T-helper 2 cell treated with Interferon-gamma antibody and Interleukin-4, amounts not matched to agents 5 μg/mL and 100 μg/mL, for 36 hours (primary cell): ENCODE data around the gene REM1.

ENCODE experiments used
- DNase-seq: peaks from one replicate; pipeline ENCODE4 v3.0.0; 2021; ENCODE audit warnings: low spot score
- H3K27ac Mint-ChIP-seq: one replicate; pipeline ENCODE4 v1.8.0; 2021; ENCODE audit warnings: mild to moderate bottlenecking, mixed read lengths
- H3K27me3 Mint-ChIP-seq: one replicate; pipeline ENCODE4 v1.8.0; 2021; ENCODE audit warnings: low read depth, mixed read lengths
- H3K36me3 Mint-ChIP-seq: one replicate; pipeline ENCODE4 v1.8.0; 2021; ENCODE audit warnings: low read depth, mixed read lengths
- H3K4me1 Mint-ChIP-seq: one replicate; pipeline ENCODE4 v1.8.0; 2021; ENCODE audit warnings: low read depth, mixed read lengths
- H3K4me3 Mint-ChIP-seq: one replicate; pipeline ENCODE4 v1.8.0; 2022; ENCODE audit warnings: mild to moderate bottlenecking, moderate library complexity, mixed read lengths
- H3K9me3 Mint-ChIP-seq: one replicate; pipeline ENCODE4 v1.8.0; 2021; ENCODE audit warnings: mixed read lengths

Gene REM1

GRCh38 chr20:31473331-31474096 lies 1.6 kb upstream of the REM1 start:
- Mint-ChIP-seq H3K27me3 (peaks cover 40% of the 10 kb centered on the region), H3K27ac (no peak overlapping the region), H3K4me3 (no peak overlapping the region), H3K4me1 (no peaks in the 10 kb centered on the region), H3K36me3 (no peaks in the 10 kb centered on the region), H3K9me3 (no peaks in the 10 kb centered on the region)
- DNase-seq = no peak

GRCh38 chr20:31474097-31474436 lies 1.0 kb upstream of the REM1 start:
- H3K4me3 Mint-ChIP-seq = no peak overlapping the region
- no peaks in the 10 kb centered on the region for H3K36me3 Mint-ChIP-seq
- no peaks in the 10 kb centered on the region for H3K9me3 Mint-ChIP-seq

DNA sequence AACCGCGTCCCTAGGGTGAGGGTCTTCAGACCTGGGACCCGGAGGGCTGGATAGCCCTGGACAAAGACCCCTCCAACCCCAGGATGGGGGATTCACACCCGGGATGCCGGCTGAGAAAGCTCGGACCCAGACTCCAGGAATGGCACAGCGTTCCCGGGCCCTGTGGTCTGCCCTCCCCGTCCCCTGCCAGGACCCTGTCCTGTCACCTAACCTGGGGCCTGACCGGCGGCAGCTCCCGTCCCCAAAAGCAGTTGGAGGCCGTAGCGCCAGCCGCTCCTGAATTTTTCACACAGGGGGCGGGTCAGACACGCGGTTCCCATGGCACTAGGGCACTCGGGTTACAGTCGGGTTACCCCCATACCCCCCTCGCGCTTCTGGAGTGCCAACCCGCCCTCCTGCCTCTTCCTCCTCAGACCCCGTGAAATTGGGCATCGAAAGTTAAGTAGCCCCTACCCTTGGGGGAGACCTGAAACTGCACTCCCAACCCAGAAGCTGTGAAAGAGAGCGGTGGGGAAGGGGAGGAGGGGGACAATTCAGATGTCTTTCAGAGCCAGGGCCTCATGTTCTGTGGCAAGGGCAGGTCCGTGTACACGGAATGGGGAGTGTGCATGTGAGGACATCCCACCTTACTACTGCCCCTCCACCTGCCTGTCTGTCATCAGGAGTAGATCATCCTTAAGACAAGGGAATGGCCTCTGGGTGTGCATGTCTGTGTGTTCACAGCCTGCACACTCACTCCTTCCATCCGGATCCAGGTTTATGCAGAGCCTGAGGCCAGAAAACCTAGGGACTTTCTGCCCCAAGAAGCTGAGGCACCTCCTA lies 595 bp downstream of the REM1 start:
- Mint-ChIP-seq H3K36me3 (no peaks in the 10 kb centered on the region), H3K9me3 (no peaks in the 10 kb centered on the region), H3K4me3 (no peak overlapping the region), H3K27me3 (peaks cover 40% of the 10 kb centered on the region), H3K27ac (no peak overlapping the region), H3K4me1 (no peaks in the 10 kb centered on the region)
- no peak for DNase-seq

More at GRCh38 chr20:31474097-31474436, 1.0 kb upstream of the REM1 start:
- H3K27ac Mint-ChIP-seq = no peak overlapping the region
- DNase-seq = no peak
- peaks cover 40% of the 10 kb centered on the region for H3K27me3 Mint-ChIP-seq
- H3K4me1 Mint-ChIP-seq = no peaks in the 10 kb centered on the region

GRCh38 chr20:31476294-31476585 lies 1.2 kb downstream of the REM1 start:
- Mint-ChIP-seq H3K27me3 (peaks cover 40% of the 10 kb centered on the region), H3K9me3 (no peaks in the 10 kb centered on the region), H3K27ac (no peak overlapping the region), H3K36me3 (no peaks in the 10 kb centered on the region), H3K4me1 (no peaks in the 10 kb centered on the region), H3K4me3 (no peak overlapping the region)
- no peak for DNase-seq

GRCh38 chr20:31476643-31477215 lies 1.6 kb downstream of the REM1 start:
- Mint-ChIP-seq H3K27me3 (peaks cover 40% of the 10 kb centered on the region), H3K36me3 (no peaks in the 10 kb centered on the region), H3K27ac (no peak overlapping the region), H3K9me3 (no peaks in the 10 kb centered on the region), H3K4me1 (no peaks in the 10 kb centered on the region), H3K4me3 (no peak overlapping the region)
- no peak for DNase-seq

DNA sequence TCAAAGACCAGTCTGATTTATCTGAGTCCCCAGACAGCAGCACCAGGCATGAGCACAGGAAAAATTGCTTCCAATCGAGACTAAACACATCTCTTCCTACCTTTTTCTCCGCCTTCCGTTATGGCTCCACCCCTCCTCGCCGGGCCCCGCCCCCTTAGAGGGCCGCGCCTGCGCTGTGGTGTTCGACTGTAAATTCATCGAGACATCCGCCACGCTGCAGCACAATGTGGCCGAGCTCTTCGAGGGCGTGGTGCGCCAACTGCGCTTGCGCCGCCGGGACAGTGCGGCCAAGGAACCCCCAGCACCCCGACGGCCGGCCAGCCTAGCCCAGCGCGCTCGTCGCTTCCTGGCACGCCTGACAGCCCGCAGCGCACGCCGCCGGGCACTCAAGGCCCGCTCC lies 8.9 kb downstream of the REM1 start:
- no peaks in the 10 kb centered on the region for H3K4me1 Mint-ChIP-seq
- peaks cover 11% of the 10 kb centered on the region for H3K27me3 Mint-ChIP-seq
- no peak overlapping the region for H3K27ac Mint-ChIP-seq
- H3K9me3 Mint-ChIP-seq = no peaks in the 10 kb centered on the region
- no peaks in the 10 kb centered on the region for H3K36me3 Mint-ChIP-seq
- no peak overlapping the region for H3K4me3 Mint-ChIP-seq
- DNase-seq = no peak

DNA sequence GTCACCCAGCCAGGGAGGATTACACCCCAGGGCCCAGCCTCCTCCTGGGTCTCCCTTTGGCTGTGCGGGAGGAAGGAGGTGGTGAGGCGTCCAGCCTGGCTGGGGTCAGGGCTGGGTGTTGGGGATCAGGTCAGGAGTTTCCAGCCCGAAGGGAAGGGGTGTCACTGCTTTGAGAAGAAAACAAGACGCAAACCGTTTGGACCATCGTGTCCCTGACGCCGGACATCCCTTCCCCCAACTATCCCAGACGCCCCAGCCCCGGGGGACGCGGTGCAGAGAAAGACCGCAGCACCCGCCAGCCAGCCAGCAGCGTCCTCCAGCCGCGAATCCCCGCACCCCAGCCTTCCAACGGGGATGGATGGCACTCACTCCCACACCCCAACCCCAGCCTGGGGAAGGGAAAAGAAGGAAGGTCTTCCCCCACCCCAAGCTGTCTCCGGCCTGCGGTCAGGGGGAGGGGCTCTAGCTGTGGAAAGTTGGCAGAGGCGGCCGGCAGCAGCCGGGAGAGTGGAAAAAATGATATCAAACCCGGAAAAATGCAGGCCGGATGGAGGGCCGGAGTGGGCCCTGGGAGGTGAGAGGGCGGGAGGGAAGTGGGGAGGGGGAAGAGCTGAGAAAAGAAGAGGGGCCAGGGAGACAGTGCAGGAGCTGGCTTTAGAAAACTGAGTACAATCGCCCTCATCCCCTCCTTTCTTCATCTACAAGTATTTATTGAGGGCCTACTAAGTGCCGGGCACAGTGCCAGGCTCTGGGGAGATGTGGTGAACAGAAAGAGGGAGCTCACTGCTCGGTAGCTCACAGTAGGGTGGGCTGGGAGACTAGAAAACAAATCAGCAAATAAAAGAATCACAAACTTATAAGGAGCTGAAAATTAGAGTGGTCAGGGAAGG lies 10.6 kb downstream of the REM1 start:
- Mint-ChIP-seq H3K4me1 (no peaks in the 10 kb centered on the region), H3K4me3 (no peak overlapping the region), H3K36me3 (no peaks in the 10 kb centered on the region), H3K27me3 (peaks cover 14% of the 10 kb centered on the region), H3K27ac (no peak overlapping the region), H3K9me3 (no peaks in the 10 kb centered on the region)
- DNase-seq = no peak

GRCh38 chr20:31488115-31488514 lies 13.0 kb downstream of the REM1 start:
- no peaks in the 10 kb centered on the region for H3K9me3 Mint-ChIP-seq
- no peak overlapping the region for H3K4me3 Mint-ChIP-seq
- peaks cover 14% of the 10 kb centered on the region for H3K27me3 Mint-ChIP-seq
- H3K36me3 Mint-ChIP-seq = no peaks in the 10 kb centered on the region
- no peak for DNase-seq
- no peak overlapping the region for H3K27ac Mint-ChIP-seq
- no peaks in the 10 kb centered on the region for H3K4me1 Mint-ChIP-seq

- Mint-ChIP-seq H3K27ac (no peak overlapping the region), H3K4me1 (no peaks in the 10 kb centered on the region), H3K9me3 (no peaks in the 10 kb centered on the region), H3K27me3 (peaks cover 14% of the 10 kb centered on the region), H3K4me3 (no peak overlapping the region), H3K36me3 (no peaks in the 10 kb centered on the region)
- no peak for DNase-seq
Measured at GRCh38 chr20:31489152-31489551, 14.1 kb downstream of the REM1 start.

DNA sequence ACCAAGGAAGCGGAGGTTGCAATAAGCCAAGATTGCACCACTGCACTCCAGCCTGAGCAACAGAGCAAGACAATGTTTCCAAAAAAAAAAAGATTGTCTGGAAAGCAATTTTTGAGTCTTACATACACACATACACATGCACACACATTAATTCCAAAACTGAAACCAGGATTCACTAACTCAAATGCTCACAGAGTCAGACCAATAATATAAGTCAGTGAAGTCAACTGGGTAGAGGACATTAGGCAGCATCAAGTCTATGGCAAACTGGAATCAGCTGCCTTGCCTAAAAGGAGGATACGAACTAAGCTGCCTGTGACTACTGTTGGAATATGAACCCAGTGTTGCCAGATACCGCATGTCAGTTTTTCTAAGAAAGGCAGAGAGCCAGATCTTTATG lies 15.7 kb downstream of the REM1 start:
- H3K9me3 Mint-ChIP-seq = no peaks in the 10 kb centered on the region

DNA sequence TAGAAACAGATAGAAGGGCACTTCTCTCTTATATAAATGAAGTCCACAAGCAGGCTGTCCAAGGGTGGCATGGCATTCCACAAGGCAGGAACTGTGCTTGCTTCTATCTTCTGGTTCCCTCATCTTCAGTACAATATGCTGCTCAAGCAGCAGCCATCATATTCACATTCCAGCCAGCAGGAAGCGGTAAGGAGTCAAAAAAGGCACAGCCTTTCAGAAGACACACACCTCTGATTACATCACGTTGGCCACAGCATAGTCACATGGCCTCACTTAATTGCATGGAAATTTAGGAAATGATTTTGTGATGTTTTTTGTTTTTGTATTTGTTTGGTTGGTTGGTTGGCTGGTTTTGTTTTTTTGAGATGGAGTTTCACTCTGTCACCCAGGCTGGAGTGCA lies 19.0 kb downstream of the REM1 start:
- Mint-ChIP-seq H3K4me3 (no peak overlapping the region), H3K27ac (no peak overlapping the region), H3K9me3 (no peaks in the 10 kb centered on the region), H3K4me1 (no peaks in the 10 kb centered on the region), H3K27me3 (peaks cover 11% of the 10 kb centered on the region), H3K36me3 (no peaks in the 10 kb centered on the region)
- no peak for DNase-seq

More for the DNA sequence above, 15.7 kb downstream of the REM1 start:
- H3K27ac Mint-ChIP-seq = no peak overlapping the region
- H3K4me3 Mint-ChIP-seq = no peak overlapping the region
- DNase-seq = no peak
- no peaks in the 10 kb centered on the region for H3K4me1 Mint-ChIP-seq
- H3K27me3 Mint-ChIP-seq = peaks cover 11% of the 10 kb centered on the region
- no peaks in the 10 kb centered on the region for H3K36me3 Mint-ChIP-seq

DNA sequence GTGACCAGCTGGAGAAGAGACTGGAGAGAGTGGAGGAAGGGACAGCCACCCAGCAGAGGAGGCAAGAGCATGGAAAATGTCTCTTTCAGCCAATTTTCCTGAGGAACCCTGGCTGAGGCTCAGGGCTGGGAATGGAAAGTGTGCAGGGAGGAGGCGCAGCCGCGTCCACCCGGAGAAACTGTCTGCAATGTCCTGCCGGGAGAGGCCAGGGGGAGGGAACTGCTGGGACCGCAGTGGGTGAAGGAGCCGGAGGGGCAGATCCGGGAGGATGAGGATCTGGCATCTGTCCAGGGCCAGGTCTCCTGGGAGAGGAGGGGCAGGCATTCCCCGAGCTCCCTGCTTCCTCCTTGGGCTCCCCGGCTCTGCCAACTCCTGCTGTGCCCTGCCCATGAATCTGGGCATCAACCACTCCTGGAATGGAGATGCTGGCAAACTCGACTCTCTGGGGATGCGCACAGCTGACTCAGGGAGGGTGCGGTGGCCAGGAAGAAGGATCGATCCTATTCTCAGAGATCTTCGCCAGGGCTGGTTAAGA lies 21.7 kb downstream of the REM1 start:
- H3K4me3 Mint-ChIP-seq = no peak overlapping the region
- no peaks in the 10 kb centered on the region for H3K4me1 Mint-ChIP-seq
- H3K9me3 Mint-ChIP-seq = no peaks in the 10 kb centered on the region
- no peaks in the 10 kb centered on the region for H3K36me3 Mint-ChIP-seq
- DNase-seq = no peak
- H3K27ac Mint-ChIP-seq = no peak overlapping the region
- H3K27me3 Mint-ChIP-seq = peaks cover 7% of the 10 kb centered on the region

GRCh38 chr20:31497838-31498540 lies 22.9 kb downstream of the REM1 start:
- Mint-ChIP-seq H3K27ac (no peak overlapping the region), H3K27me3 (peaks cover 11% of the 10 kb centered on the region), H3K9me3 (no peaks in the 10 kb centered on the region), H3K36me3 (no peaks in the 10 kb centered on the region), H3K4me1 (no peaks in the 10 kb centered on the region), H3K4me3 (no peak overlapping the region)
- DNase-seq = no peak
